Frontal cortex (tissue), 4 donors: ENCODE data around the gene FERMT2. TPM values are rescaled to one million over a fixed set of nuclear protein-coding genes. Genes with fewer than 3 reads are reported as not detected.

Experiments
- DNase-seq, 2 donors: peaks; one replicate each; pipeline ENCODE4 v3.0.0; 2012; ENCODE audit warnings: low spot score in 2 of 2
- FAIRE-seq: peaks from 2 replicates; lab custom pipeline; 2012; peaks lifted over from hg19 to GRCh38; lab: Jason Lieb, UNC
- total RNA-seq: library from RNA; depleted of rRNA; stranded (reverse); fragments of >200 nt; gene quantifications from one replicate; pipeline ENCODE4 v1.2.3, GENCODE V29; 2014
- donor health status: control.
- donor health status: control.
- donor health status: control.

FERMT2 gene, protein sequence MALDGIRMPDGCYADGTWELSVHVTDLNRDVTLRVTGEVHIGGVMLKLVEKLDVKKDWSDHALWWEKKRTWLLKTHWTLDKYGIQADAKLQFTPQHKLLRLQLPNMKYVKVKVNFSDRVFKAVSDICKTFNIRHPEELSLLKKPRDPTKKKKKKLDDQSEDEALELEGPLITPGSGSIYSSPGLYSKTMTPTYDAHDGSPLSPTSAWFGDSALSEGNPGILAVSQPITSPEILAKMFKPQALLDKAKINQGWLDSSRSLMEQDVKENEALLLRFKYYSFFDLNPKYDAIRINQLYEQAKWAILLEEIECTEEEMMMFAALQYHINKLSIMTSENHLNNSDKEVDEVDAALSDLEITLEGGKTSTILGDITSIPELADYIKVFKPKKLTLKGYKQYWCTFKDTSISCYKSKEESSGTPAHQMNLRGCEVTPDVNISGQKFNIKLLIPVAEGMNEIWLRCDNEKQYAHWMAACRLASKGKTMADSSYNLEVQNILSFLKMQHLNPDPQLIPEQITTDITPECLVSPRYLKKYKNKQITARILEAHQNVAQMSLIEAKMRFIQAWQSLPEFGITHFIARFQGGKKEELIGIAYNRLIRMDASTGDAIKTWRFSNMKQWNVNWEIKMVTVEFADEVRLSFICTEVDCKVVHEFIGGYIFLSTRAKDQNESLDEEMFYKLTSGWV
- 75.8 TPM for total RNA-seq

DNA sequence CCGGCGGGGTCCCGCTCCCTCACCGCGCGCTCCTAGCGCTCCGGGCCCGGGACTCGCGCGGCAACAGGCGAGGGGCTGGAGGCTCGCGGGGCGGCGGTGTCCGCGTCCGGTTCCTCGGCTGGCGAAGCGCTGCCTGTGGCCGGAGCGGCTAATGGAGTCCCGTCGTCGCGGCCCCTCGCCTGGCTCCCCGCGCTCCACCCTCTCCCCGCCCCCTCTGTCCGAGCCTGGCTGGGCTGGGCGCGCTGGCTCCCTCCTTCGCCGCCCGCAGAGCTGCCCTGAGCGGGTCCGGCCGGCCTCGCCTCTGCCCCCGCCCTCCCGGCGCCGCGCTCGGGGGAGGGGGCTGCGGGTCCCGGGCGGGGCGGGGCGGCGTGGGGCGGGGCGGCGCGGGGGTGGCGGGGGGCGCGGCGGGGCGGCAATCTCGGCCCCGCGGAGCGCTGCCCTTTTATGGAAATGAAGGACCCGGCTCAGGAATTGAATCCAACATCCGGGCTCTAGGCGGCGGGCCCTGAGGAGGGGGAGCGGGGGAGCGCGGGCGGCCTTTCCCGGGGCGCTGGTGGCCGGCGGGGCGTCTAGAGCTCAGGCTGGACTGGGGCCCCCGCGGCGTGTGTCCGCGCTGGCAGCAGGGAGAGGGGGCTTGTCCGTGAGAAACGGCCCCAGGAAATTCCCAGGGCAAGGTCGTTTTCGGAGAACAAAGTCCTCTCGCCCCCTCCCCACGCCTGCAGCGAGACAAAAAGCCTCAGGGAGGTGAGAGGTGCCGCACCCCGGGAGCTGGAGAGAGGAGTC is at the start of gene FERMT2:
FERMT2 (minus strand) TSS at position 153 of the 783 bp plus-strand sequence. CDS start 482 bp downstream, outside the sequence.
- FAIRE-seq (no peak), DNase-seq (peak; percentile 92 to 94)

DNA sequence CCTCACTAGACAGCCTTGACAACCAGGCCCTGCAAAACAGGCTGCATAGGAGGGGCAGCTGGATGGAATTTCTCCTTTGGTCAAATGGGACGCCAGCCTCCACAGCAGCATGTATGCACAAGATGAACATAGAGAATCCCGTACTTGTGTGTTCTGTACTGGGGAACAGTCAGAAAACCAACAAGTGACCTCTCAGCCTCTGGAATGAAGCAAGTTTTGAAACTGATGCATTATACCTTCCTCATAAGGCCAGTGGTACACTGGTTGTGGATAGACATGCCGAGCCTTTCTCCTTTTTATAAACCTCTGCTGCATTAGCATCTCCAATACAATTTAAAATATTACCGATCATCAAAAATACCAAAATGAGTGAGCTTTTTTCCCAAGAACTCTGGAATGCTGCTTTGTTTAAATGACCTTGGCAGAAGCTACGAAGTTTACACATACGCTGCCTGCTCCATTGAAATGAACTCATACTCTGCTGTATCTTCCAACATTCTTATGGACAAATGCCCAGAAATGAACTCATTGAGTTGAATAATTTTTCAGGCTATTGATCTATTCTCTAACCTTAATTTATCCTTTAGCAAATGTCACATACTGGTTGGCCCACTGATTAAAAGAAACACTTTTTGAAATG is 47.6 kb upstream of the FERMT2 start:
- FAIRE-seq (no peak), DNase-seq (no peak)

DNA sequence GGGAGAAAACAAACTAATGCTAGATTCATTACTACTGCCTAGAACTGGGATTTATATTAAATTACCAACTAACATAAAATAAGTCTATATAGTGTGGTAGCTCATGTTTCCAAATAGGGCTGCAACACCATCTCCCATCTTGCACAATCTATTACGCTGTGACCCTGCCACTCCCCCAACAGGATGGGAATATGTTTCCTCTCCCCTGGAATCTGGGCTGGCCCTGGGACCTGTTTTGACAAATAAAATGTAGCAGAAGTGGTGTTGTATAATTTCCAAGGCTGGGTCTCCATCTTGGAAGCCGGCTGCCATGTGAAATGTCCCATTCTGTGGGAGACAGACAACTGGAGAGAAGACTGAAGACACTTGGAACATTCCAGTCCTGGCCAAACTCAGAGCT is 45.6 kb upstream of the FERMT2 start:
- FAIRE-seq (no peak), DNase-seq (no peak)

DNA sequence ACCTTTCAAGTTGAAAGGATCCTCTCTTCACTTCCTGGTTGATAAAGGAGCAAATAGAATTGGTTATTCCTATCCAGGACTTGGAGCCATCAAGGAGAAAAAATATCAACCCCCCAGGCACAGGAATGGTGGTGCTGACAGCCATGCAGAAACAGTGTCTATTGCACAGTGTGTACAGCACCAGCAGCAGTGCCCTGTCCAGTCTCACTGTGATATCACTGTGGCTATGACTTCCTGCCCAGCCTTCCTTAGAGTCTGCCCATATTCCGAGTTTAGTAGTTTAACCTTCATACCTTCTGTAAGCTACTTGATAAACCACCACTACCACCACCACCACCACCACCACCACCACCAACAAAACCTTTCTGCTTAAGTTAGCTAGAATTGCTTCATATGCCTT is 45.1 kb upstream of the FERMT2 start:
- no peak for DNase-seq
- no peak for FAIRE-seq

- DNase-seq (no peak), FAIRE-seq (peak; percentile 3)
These were observed 41.5 kb upstream of the FERMT2 start for GRCh38 chr14:52992236-52992870.

- FAIRE-seq (no peak), DNase-seq (no peak)
These were observed 37.3 kb upstream of the FERMT2 start for GRCh38 chr14:52988139-52988538.

- no peak for DNase-seq
- FAIRE-seq = no peak
These were observed 36.7 kb upstream of the FERMT2 start for GRCh38 chr14:52987514-52987913.

DNA sequence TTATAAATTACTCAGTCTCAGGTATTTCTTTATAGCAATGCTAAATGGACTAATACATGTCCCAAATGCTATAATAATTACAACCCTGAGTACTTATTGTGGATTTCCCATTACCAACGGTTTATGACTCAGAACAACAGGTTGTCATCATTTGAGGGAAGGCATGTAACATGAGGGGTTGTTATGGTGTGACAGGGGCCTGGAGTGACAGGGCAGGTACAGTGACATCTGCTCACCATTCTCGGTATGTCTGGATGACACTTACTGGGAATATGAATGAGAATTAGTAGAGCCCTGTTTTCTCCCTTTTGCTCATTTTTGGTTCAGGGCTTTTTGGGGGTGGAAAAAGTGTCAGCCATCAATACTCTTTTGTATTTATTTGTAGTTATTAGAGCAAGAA is 36.2 kb upstream of the FERMT2 start:
- no peak for FAIRE-seq
- DNase-seq = no peak

- DNase-seq (no peak), FAIRE-seq (no peak)
These were observed 26.9 kb upstream of the FERMT2 start for GRCh38 chr14:52977798-52978197.

GRCh38 chr14:52974406-52974805 is 23.6 kb upstream of the FERMT2 start:
- DNase-seq = no peak
- FAIRE-seq = no peak

- DNase-seq (peak; percentile 26 to 44), FAIRE-seq (no peak)
These were observed 10.3 kb upstream of the FERMT2 start for GRCh38 chr14:52961060-52961639.

DNA sequence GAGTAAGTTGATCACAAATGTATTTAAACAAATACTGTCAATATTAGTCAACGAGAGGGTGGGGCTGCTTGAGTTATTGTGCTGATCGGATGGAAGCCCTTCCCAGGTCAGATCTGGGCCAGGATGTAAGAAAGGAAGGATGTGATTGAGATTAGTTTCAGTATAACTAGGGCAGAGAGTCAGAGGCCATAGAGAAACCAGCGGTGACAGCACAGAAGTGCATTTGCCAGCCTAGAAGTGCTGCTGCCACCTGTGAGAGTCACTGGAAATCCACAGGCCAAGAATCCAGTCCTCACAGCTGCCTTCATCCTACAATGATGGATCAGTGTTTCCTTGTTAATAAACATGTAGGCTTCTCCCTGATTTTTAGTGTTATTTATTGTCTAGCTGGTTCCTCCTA is 9.8 kb upstream of the FERMT2 start:
- DNase-seq (no peak), FAIRE-seq (no peak)

DNA sequence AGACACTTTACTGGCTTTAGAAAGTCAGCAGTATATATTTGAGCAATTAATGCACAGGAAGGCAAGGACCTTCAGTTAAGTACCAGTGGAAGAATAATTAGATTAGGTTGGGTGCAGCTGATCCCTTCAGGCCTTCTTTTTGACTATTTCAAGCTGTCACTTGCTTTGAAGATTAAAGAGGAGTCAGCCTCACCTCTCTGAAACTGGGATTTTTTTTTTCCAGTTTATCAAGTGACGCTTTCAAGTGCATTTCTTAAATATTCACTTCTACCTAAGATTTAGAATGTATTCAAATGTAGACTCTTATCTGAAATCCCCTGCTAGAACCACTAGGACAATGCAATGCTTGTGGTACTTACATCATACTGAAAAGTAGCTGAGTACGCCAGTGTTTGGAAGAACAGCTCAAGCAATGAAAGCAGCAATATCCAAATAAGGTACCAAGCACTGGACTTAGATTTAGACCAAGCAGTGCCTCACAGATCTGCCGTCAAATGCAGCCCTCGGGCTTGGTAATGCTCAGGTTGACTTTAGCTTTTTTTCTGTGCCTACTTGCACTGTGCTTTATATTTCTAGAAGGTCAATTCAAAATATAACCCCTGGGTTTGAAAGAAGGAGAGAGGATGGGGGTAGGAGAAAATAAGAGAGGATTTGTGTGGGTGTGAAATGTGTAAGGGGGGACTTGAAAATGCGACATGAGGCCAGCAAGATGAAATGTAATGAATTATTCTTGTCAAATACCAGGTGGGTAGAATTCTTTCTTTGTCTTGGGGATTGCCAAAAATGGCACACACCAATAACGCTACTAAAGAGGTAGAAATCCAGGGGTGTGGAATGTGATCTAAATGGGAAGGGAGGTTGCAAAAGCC is 3.7 kb upstream of the FERMT2 start:
- DNase-seq (no peak), FAIRE-seq (no peak)

- DNase-seq (peak; percentile 40 to 56), FAIRE-seq (no peak)
These were observed 1.1 kb upstream of the FERMT2 start for GRCh38 chr14:52951681-52952554.

DNA sequence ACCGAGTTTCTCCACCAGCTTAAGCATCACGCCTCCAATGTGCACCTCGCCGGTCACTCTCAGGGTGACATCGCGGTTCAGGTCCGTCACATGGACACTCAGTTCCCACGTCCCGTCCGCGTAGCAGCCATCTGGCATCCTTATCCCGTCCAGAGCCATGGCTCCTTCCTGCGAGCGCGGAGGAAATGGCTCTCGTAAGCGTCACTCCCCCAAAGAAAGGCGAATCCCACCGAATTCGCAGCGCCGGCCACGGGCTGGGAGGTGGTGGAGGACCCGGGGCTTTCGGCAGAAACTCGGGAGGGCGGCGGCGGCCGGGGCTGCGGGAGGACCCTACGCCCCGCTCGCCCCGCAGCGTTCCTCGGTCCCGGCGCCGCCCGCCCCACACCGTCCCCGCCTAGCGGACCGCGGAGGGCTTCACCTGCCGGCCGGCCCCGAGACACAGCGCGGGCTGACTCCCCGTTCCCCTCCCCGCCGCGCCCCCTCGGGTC is 396 bp downstream of the FERMT2 start:
- FAIRE-seq = no peak
- peak; percentile 39 to 53 for DNase-seq

DNA sequence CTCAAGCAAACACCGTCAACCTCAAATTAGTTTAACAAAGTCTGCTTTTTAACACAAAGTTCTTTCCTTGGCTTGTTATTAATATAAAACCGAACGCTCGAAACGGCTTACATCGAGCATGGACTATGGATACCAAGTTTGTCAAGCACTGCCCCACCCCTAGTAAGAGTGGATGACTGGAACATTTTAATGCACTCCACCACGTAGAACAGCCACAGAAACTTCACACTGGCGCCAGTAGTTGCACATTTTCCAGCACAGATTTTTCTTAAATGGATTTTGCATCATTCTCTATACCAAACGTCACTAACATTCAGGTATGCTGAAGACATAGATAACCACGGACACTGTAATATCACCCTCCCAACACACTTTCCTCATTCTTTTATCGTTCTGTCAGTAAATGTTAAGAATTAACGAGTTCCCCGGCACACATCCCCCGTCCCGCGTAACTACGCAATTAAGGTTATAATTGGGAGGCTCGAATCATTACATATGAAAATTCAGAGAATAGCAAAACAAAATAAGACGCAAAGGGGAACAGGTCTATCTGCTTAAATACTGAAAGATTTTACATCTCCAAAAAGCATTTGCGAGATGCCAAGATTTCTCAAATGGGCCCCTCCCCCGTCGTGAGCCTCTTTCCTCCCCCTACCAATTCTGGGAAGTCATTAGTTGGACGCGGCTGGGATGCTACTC is 990 bp downstream of the FERMT2 start:
- FAIRE-seq = no peak
- peak; percentile 33 to 38 for DNase-seq

- no peak for FAIRE-seq
- no peak for DNase-seq
These were observed 1.6 kb downstream of the FERMT2 start for GRCh38 chr14:52949249-52949648.
